ENCODE data around the gene PHF11.

Gene PHF11

DNA sequence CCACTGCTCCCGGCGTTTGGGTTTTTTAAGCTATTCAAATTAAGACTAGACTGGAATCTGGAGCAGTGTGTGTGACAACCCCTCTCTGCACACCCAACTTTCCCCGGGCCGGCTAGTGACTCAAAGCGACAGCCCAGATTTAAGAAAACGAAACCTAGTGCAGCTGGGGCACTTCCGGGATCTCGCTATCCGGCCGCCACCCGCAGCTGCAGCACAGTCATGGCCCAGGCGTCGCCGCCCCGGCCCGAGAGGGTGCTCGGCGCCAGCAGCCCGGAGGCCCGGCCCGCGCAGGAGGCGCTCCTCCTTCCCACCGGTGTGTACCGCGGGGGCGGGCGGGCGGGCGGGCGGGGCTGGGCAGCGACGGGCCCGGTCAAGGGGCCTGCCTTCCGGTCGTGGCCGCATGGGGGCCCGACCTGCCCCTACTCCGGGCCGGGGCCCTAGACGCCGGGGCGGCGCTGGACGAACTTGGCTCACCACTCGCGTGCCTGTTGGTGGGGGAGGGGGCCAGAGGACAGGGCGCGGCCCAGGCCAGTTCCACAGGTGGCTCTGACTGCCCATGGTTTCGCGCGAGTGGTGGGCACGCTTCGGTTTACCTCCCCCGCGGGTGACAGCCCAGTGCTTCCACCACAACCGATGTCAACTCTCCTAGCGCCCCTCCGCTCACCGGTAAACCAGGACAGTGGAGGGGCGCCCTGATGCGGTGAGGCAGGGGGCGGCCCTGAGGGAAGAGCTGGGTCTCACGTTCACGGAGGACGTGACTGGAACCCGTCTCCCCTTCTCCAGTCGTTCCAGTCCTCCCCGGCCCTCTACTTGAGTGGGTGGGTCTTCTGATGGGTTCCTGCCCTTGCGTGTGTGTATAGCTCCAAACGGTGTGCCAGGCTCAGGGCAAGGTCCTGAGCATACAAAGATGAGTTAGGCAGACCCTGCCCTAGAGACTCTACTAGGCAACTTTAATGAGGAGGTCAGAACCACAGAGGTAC, at the start of gene PHF11:
PHF11 (plus strand) TSS at position 171 of the 980 bp plus-strand sequence; CDS start at position 220, 49 bp downstream.
- Histone ChIP-seq H3K4me1 (peaks cover 0 to 11% (median 5%) of the 10 kb centered on the region in 4 donors), H3K27me3 (no peaks in the 10 kb centered on the region), H3K36me3 (peaks cover 0 to 2% (median 0%) of the 10 kb centered on the region in 3 donors), H3K27ac (peak within 1 kb of the TSS; percentile 88 to 92), H3K9me3 (no peaks in the 10 kb centered on the region), H3K4me3 (peak within 1 kb of the TSS; percentile 66 to 79)
- DNase-seq: peak; percentile 82 to 89
- intact Hi-C loops (cut with DNase I; ENCODE audit: low total_unique reads): no loop called here
- TF ChIP-seq, protein P1, sequence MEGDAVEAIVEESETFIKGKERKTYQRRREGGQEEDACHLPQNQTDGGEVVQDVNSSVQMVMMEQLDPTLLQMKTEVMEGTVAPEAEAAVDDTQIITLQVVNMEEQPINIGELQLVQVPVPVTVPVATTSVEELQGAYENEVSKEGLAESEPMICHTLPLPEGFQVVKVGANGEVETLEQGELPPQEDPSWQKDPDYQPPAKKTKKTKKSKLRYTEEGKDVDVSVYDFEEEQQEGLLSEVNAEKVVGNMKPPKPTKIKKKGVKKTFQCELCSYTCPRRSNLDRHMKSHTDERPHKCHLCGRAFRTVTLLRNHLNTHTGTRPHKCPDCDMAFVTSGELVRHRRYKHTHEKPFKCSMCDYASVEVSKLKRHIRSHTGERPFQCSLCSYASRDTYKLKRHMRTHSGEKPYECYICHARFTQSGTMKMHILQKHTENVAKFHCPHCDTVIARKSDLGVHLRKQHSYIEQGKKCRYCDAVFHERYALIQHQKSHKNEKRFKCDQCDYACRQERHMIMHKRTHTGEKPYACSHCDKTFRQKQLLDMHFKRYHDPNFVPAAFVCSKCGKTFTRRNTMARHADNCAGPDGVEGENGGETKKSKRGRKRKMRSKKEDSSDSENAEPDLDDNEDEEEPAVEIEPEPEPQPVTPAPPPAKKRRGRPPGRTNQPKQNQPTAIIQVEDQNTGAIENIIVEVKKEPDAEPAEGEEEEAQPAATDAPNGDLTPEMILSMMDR (IDR thresholded peaks at IDR 0.05): no peak

DNA sequence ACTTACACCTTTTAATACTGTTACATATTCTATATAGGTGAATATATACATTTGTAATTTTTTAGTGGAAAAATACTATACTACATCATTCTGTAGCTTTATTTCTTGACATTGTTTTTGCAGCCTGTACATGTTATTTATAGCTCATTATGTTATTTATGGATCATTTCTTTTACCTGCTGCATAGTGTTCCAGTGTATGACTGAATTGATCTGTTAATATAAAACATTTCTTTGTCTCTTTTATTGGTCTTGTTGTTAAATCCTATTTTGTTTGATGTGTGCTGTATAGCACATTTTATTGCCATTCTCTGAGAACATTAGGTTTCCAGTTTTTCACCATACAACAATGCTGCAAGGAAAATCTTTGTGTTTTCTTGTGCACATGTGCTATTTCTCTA, 49.3 kb upstream of the PHF11 start:
- peaks cover 0 to 52% (median 10%) of the 10 kb centered on the region in 4 donors for H3K4me1 ChIP-seq
- no peak overlapping the region for H3K27ac ChIP-seq
- H3K36me3 ChIP-seq: no peaks in the 10 kb centered on the region
- H3K4me3 ChIP-seq: no peak overlapping the region
- intact Hi-C loops (cut with DNase I; ENCODE audit: low total_unique reads): loop anchor here (10.0 kb wide), 1 partner anchor 138 kb away; the partner anchor contains the start of gene RCBTB1
- H3K9me3 ChIP-seq: no peaks in the 10 kb centered on the region
- H3K27me3 ChIP-seq: no peaks in the 10 kb centered on the region
- DNase-seq: no peak
- TF ChIP-seq, protein P1 (IDR thresholded peaks at IDR 0.05): no peak

DNA sequence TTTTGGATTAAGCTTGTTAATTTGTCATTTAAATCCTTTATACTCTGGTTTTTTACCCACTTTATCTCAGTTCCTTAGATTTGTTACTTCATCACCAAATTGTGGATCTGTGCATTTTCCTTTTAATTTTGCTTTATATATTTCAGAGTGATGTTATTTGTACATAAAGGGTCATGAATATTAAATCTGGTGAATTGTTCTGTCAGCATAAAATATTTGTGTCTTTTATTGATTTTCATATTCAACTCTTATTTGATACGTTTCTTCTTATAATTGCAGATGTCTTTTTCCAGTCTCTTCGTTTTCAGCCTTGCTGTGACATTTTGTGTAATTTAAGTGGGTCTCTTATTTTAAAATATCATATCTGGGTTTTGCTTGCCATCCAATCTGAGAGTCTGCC, 47.0 kb upstream of the PHF11 start:
- intact Hi-C loops (cut with DNase I; ENCODE audit: low total_unique reads): loop anchor here (10.0 kb wide), 1 partner anchor 136 kb away; the partner anchor contains the start of gene RCBTB1
- TF ChIP-seq, protein P1 (IDR thresholded peaks at IDR 0.05): no peak
- H3K9me3 ChIP-seq: no peaks in the 10 kb centered on the region
- no peak overlapping the region for H3K27ac ChIP-seq
- no peaks in the 10 kb centered on the region for H3K36me3 ChIP-seq
- H3K4me3 ChIP-seq: no peak overlapping the region
- no peaks in the 10 kb centered on the region for H3K27me3 ChIP-seq
- DNase-seq: no peak
- peaks cover 0 to 43% (median 10%) of the 10 kb centered on the region in 4 donors for H3K4me1 ChIP-seq

DNA sequence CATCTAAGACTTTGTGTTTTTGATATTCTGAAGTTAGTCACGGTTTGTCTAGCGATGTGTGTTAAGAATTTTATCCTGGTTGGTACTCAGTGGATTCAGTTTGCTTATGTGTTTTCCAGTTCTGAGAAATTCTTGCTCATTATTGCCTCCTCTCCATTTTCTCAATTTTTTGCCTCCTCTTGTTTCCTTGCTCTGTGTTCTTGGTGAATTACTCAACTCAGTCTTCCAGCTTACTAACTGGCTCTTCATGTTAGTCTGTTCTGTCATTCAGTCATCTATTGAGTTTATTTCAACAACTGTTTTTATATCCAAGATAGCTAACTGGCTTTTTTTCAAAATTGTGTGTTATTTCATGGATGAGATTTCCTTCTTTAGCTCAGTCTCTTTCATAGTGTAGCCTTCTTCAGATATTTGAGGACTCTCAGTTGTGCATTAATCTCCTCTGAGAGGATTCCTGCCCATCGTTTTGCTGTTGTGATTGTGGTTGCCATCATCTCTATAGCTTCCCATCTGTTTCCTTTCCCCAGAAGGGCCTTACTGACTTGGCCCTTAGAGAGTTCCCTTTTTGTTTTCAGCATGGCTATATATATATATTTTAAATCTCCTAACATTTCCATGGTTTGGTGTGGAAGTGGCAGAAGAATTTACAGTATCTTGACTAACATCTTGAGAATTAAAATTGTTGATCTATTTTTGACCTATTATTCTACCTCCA, 45.5 kb upstream of the PHF11 start:
- Histone ChIP-seq H3K4me1 (peaks cover 0 to 41% (median 10%) of the 10 kb centered on the region in 4 donors), H3K4me3 (no peak overlapping the region), H3K9me3 (no peaks in the 10 kb centered on the region), H3K36me3 (no peaks in the 10 kb centered on the region), H3K27me3 (no peaks in the 10 kb centered on the region), H3K27ac (no peak overlapping the region)
- intact Hi-C loops (cut with DNase I; ENCODE audit: low total_unique reads): no loop called here
- TF ChIP-seq, protein P1 (IDR thresholded peaks at IDR 0.05): no peak
- no peak for DNase-seq

DNA sequence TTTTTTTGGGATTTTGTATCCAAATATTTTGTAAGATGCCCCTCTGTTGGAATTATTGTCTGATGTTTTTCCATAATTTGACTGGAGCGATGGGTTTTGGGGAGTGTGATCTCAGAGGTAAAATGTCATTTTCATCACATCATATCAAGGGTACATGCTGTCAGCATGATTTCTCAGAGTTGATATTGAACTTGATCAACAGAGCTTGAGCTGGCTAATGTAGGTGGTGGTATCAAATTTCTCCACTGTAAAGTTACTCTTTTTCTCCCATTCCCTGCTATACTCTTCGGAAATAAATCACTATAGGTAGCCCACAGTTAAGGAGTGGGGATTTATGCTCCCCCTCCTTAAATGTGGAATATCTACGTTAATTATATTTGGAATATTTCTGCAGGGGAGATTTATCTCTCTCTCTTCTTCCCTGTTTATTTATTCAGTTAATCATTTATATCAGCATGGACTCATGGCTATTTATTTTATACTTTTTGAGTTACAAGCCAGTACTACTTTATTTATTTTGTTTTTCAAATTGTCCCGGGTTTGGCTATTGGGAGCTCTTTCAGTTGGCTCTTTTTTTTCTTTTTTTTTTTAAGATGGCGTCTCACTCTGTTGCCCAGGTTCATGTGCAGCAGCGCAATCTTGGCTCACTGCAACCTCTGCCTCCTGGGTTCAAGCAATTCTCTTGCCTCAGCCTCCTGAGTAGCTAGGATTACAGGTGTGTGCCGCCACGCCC, 42.9 kb upstream of the PHF11 start:
- H3K27ac ChIP-seq: no peak overlapping the region
- peaks cover 0 to 28% (median 4%) of the 10 kb centered on the region in 4 donors for H3K4me1 ChIP-seq
- intact Hi-C loops (cut with DNase I; ENCODE audit: low total_unique reads): no loop called here
- H3K9me3 ChIP-seq: no peaks in the 10 kb centered on the region
- DNase-seq: no peak
- H3K36me3 ChIP-seq: no peaks in the 10 kb centered on the region
- no peaks in the 10 kb centered on the region for H3K27me3 ChIP-seq
- TF ChIP-seq, protein P1 (IDR thresholded peaks at IDR 0.05): no peak
- no peak overlapping the region for H3K4me3 ChIP-seq

Data from tibial artery (tissue), 4 donors.